Measurements from ENCODE around the gene PAAF1.
A peak's percentile ranks its signal among the peaks of the same experiment; 100 is the strongest.

- TF ChIP-seq REST (IDR thresholded peaks at IDR 0.05; ENCODE audit: low read depth) (no peak), CEBPB (IDR thresholded peaks at IDR 0.05) (no peak), CREB1 (IDR thresholded peaks at IDR 0.05; ENCODE audit: low read depth) (no peak), TEAD4 (IDR thresholded peaks at IDR 0.05) (no peak), EP300 (IDR thresholded peaks at IDR 0.05; ENCODE audit: borderline replicate concordance) (no peak), RAD21 (IDR thresholded peaks at IDR 0.05; ENCODE audit: low read depth) (peak; percentile 80), TAF1 (IDR thresholded peaks at IDR 0.05; ENCODE audit: low read depth) (no peak), NFIC (IDR thresholded peaks at IDR 0.05) (no peak), EGR1 (IDR thresholded peaks at IDR 0.05) (no peak), FOXM1 (IDR thresholded peaks at IDR 0.05; ENCODE audit: borderline replicate concordance, low read depth) (no peak), YY1 (IDR thresholded peaks at IDR 0.05; ENCODE audit: low read depth) (no peak), TCF12 (IDR thresholded peaks at IDR 0.05; ENCODE audit: low read depth) (no peak), ZBTB7A (IDR thresholded peaks at IDR 0.05; ENCODE audit: low read depth) (no peak)
- TF ChIP-seq, protein P1, sequence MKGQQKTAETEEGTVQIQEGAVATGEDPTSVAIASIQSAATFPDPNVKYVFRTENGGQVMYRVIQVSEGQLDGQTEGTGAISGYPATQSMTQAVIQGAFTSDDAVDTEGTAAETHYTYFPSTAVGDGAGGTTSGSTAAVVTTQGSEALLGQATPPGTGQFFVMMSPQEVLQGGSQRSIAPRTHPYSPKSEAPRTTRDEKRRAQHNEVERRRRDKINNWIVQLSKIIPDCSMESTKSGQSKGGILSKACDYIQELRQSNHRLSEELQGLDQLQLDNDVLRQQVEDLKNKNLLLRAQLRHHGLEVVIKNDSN (IDR thresholded peaks at IDR 0.05): no peak
Observed at GRCh38 chr11:73931039-73931645, 54.3 kb downstream of the PAAF1 start.
